Measurements from ENCODE around the gene TNNC1. TPM values are rescaled to one million over a fixed set of nuclear protein-coding genes. Genes with fewer than 3 reads are reported as not detected.

The TNNC1 gene
- total and polyA plus RNA-seq, 12 donors = 1.1 to 42.0 (median 6.3) TPM

DNA sequence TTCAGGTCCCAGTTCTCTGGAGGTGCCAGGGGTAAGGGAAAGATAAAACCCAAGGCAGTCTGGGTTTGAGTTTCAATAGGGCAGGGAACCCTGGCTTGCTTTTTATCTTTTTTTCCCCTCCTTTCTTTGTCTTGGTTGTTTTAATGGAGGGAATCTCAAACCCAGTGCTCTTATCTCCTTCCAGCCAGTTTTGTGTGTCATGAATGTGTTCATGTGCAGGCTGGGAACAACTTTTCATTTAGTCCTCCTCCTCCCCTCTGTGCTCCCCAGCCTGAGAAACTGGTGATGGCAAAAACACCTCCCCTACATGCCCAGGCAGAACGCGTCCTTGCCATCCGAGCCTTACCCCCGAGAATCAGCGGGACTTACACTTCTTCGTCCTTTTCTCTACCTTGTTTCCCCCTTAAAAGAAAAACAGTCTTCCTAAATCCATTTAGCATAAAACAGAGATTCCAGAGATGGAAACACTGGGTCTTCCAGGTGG lies 19.8 kb downstream of the TNNC1 start:
- no peaks in the 10 kb centered on the region for H3K9me3 ChIP-seq (replicated peaks in 1 of 3)
- no peak for DNase-seq
- intact Hi-C loops (cut with DNase I) = no loop called here
- H3K27me3 ChIP-seq = no peaks in the 10 kb centered on the region
- no peaks in the 10 kb centered on the region for H3K36me3 ChIP-seq (replicated peaks in 1 of 2)
- no peak overlapping the region for H3K4me3 ChIP-seq
- H3K27ac ChIP-seq = no peak overlapping the region
- H3K4me1 ChIP-seq (replicated peaks in 1 of 2) = peaks cover 5 to 6% of the 10 kb centered on the region in 2 donors
- 90 to 92% (median 91%) methylated on average over 6 of the region's 6 CpGs for whole genome bisulfite sequencing, 4 donors
- TF ChIP-seq, protein P1, sequence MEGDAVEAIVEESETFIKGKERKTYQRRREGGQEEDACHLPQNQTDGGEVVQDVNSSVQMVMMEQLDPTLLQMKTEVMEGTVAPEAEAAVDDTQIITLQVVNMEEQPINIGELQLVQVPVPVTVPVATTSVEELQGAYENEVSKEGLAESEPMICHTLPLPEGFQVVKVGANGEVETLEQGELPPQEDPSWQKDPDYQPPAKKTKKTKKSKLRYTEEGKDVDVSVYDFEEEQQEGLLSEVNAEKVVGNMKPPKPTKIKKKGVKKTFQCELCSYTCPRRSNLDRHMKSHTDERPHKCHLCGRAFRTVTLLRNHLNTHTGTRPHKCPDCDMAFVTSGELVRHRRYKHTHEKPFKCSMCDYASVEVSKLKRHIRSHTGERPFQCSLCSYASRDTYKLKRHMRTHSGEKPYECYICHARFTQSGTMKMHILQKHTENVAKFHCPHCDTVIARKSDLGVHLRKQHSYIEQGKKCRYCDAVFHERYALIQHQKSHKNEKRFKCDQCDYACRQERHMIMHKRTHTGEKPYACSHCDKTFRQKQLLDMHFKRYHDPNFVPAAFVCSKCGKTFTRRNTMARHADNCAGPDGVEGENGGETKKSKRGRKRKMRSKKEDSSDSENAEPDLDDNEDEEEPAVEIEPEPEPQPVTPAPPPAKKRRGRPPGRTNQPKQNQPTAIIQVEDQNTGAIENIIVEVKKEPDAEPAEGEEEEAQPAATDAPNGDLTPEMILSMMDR (IDR thresholded peaks at IDR 0.05) = no peak
- no peak for TF ChIP-seq POLR2A (IDR thresholded peaks at IDR 0.05)

DNA sequence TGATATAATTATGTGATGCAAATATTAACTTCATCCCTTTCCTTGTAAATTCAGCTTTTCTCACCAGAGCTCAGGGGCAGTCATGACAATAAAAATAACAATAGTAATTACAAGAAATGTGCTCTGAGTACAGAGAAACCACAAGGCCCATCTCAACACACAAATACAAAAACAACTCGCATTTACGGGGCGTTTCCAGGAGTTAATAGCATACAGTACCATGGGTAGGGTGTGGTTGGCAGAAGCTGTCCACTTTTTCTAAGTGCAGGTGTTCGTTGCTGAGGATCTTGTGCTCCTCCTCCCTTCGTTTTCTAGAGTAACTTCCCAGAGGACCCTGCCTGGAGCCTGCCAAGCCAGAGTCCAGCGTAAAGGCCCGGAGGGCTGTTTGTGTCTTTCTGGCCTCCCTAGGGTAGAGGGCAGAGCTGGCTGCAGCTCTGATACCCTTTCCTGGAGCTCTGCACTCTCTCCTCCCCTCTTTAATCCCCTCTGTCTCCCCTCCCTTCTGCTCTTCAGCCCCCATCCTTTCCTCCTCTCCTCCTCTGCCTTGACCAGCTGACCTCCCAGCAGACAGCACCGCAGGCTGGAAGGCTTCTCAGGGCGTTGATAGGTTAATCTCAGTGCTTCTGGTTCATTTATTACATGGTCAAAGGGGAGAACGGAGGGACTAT lies 20.4 kb downstream of the TNNC1 start:
- TF ChIP-seq, protein P1 (IDR thresholded peaks at IDR 0.05) = no peak
- TF ChIP-seq POLR2A (IDR thresholded peaks at IDR 0.05) = no peak
- peak in 1 of 7 donors; percentile 5 for DNase-seq
- intact Hi-C loops (cut with DNase I) = no loop called here
- Histone ChIP-seq H3K4me1 (replicated peaks in 1 of 2) (peaks cover 5 to 10% of the 10 kb centered on the region in 2 donors), H3K27ac (peak overlapping the region in 1 of 5 donors; percentile 1), H3K36me3 (replicated peaks in 1 of 2) (no peaks in the 10 kb centered on the region), H3K9me3 (replicated peaks in 1 of 3) (no peaks in the 10 kb centered on the region), H3K4me3 (no peak overlapping the region), H3K27me3 (no peaks in the 10 kb centered on the region)
- 71 to 84% (median 83%) methylated on average over 8 to 10 of the region's 10 CpGs for WGBS, 4 donors

- DNase-seq = peak in 5 of 7 donors; percentile 38 to 82 (median 62)
- Histone ChIP-seq H3K27me3 (no peaks in the 10 kb centered on the region), H3K36me3 (replicated peaks in 1 of 2) (no peaks in the 10 kb centered on the region), H3K27ac (peak overlapping the region in 2 of 5 donors; percentile 1 to 34), H3K4me1 (replicated peaks in 1 of 2) (peaks cover 5 to 10% of the 10 kb centered on the region in 2 donors), H3K9me3 (replicated peaks in 1 of 3) (no peaks in the 10 kb centered on the region), H3K4me3 (no peak overlapping the region)
- intact Hi-C loops (cut with DNase I) = no loop called here
- 18 to 56% (median 53%) methylated on average over 2 to 4 of the region's 4 CpGs for WGBS, 4 donors
- TF ChIP-seq, protein P1 (IDR thresholded peaks at IDR 0.05) = no peak
- TF ChIP-seq POLR2A (IDR thresholded peaks at IDR 0.05) = no peak
Observed at GRCh38 chr3:52432691-52433141, 21.1 kb downstream of the TNNC1 start.

DNA sequence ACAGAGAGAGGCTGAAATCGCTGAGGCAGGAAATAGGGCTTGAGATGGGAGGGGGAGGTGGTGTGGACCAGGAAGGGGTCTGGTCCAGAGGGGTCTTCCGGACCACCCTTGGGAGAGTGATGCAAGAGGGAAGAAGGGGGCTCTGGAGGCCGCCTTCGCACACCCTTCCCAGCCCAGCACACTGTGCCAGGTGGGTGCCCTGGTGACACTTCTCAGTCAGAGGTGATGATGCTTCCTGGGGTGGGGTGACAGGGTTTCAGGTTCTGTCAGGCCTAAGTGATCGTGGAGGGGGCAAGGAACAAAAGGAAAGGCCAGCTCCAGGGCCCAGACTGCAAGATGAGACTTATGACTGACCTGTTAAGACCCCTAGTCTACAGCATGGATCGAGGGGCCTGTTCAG lies 21.6 kb downstream of the TNNC1 start:
- peaks cover 5 to 10% of the 10 kb centered on the region in 2 donors for H3K4me1 ChIP-seq (replicated peaks in 1 of 2)
- intact Hi-C loops (cut with DNase I) = no loop called here
- no peak for TF ChIP-seq POLR2A (IDR thresholded peaks at IDR 0.05)
- TF ChIP-seq, protein P1 (IDR thresholded peaks at IDR 0.05) = no peak
- peak overlapping the region in 2 of 5 donors; percentile 1 to 34 for H3K27ac ChIP-seq
- H3K27me3 ChIP-seq = no peaks in the 10 kb centered on the region
- peak in 1 of 7 donors; percentile 13 for DNase-seq
- H3K36me3 ChIP-seq (replicated peaks in 1 of 2) = no peaks in the 10 kb centered on the region
- H3K9me3 ChIP-seq (replicated peaks in 1 of 3) = no peaks in the 10 kb centered on the region
- WGBS, 4 donors = 73 to 79% (median 76%) methylated on average over 6 of the region's 6 CpGs
- H3K4me3 ChIP-seq = no peak overlapping the region

Data from adrenal gland (tissue), 12 donors.